ENCODE data around the gene STUB1.

Gene STUB1

GRCh38 chr16:651844-652243 is 28.4 kb upstream of the STUB1 start:
- no peak for TF ChIP-seq CTCF (IDR thresholded peaks at IDR 0.05; ENCODE audit: low read depth, low read length)
- no peak overlapping the region for H3K4me3 ChIP-seq (replicated peaks in 1 of 2; ENCODE audit: low read depth in 2 of 2, low read length in 2 of 2)
- DNase-seq (ENCODE audit: low read depth in 2 of 2), result no peak

DNA sequence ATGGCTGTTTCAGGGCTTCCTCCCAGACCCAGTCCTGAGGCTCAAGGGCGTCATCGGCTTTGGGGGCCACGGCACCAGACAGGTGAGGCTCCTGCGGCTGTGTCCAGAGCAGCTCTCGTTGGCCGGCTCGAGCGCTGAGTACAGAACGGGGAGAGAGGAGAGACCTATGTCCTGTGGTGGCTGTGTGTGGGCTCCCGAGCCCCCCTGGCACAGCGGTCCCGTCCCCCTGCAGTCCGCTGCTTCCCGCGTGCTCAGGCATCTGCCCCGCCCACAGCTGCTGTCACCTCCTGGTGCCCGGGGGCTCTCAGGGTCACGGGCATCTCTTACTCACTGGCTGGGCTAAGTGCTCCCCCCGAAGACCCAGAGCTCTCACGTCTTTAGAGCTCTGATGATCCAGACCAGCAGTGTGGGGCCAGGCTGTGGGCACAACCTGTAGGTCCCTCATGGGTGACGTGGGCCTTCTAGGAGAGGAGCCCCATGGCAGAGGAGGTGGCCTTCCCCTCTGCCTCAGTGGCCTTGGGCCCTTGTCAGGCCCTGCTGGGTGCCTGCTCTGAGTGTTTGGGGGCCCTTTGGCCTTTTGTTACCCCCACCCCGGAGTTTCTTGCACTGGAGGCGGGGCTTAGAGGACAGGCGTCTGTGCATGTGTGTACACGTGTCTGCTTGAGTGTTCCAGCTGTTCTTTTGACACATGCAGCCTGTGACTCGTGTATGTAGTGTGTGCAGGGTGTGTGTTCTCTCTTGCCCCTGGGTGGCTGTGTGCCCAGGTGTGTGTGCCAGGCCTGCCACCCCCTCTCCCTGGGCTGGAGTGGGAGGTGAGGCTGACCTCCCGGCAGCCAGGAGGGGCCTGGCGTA is 27.5 kb upstream of the STUB1 start:
- no peak for DNase-seq (ENCODE audit: low read depth in 2 of 2)
- TF ChIP-seq CTCF (IDR thresholded peaks at IDR 0.05; ENCODE audit: low read depth, low read length), result no peak
- no peak overlapping the region for H3K4me3 ChIP-seq (replicated peaks in 1 of 2; ENCODE audit: low read depth in 2 of 2, low read length in 2 of 2)

- no peak for TF ChIP-seq CTCF (IDR thresholded peaks at IDR 0.05; ENCODE audit: low read depth, low read length)
- DNase-seq (ENCODE audit: low read depth in 2 of 2), result no peak
- H3K4me3 ChIP-seq (replicated peaks in 1 of 2; ENCODE audit: low read depth in 2 of 2, low read length in 2 of 2), result no peak overlapping the region
These were observed 26.2 kb upstream of the STUB1 start for GRCh38 chr16:654034-654433.

- no peak overlapping the region for H3K4me3 ChIP-seq (replicated peaks in 1 of 2; ENCODE audit: low read depth in 2 of 2, low read length in 2 of 2)
- DNase-seq (ENCODE audit: low read depth in 2 of 2), result no peak
- TF ChIP-seq CTCF (IDR thresholded peaks at IDR 0.05; ENCODE audit: low read depth, low read length), result no peak
These were observed 22.7 kb upstream of the STUB1 start for GRCh38 chr16:657487-657886.

- DNase-seq (ENCODE audit: low read depth in 2 of 2), result no peak
- TF ChIP-seq CTCF (IDR thresholded peaks at IDR 0.05; ENCODE audit: low read depth, low read length), result no peak
- no peak overlapping the region for H3K4me3 ChIP-seq (replicated peaks in 1 of 2; ENCODE audit: low read depth in 2 of 2, low read length in 2 of 2)
These were observed 21.3 kb upstream of the STUB1 start for GRCh38 chr16:658679-659571.

DNA sequence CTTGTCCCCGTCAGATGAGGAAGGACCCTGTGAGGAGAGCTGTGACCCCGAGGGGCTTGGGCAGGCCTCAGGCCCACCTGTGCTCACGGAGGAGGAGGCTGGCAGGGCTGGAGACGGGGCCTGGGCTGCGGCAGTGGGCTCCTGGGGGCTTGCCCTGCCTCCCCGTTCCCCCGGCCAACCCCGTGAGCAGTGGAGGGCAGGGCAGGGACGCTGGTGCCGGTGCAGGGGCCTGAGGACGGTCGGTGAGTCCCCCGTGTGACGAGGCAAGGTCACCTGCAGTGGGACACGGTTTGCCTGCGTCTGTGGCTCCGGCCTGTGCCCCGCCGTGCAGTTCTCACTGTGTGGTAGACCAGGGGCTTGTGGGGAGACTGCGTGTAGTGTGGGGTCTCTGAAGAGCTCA is 20.6 kb upstream of the STUB1 start:
- H3K4me3 ChIP-seq (replicated peaks in 1 of 2; ENCODE audit: low read depth in 2 of 2, low read length in 2 of 2), result no peak overlapping the region
- no peak for DNase-seq (ENCODE audit: low read depth in 2 of 2)

More for the DNA sequence above, 20.6 kb upstream of the STUB1 start:
- TF ChIP-seq CTCF (IDR thresholded peaks at IDR 0.05; ENCODE audit: low read depth, low read length), result no peak

All from cardiac fibroblast (primary cell).